ENCODE data around the gene SPPL2C. TPM values are rescaled to one million over a fixed set of nuclear protein-coding genes. Genes with fewer than 3 reads are reported as not detected.

The SPPL2C gene
- total RNA-seq, 1 experiment from 2014 or later = not detected

- TF ChIP-seq JAZF1 (CRISPR knock-in tag; IDR thresholded peaks at IDR 0.05) (no peak), USF1 (CRISPR knock-in tag; IDR thresholded peaks at IDR 0.05) (peak; percentile 70), ZNF138 (CRISPR knock-in tag; conservative IDR thresholded peaks at IDR 0.05) (no peak), ATF2 (CRISPR knock-in tag; IDR thresholded peaks at IDR 0.05; ENCODE audit: borderline replicate concordance, low read depth) (0 out of 2 replicates have a peak, but pooled peaks have one; percentile 58), AR (CRISPR knock-in tag; IDR thresholded peaks at IDR 0.05) (no peak), ESRRA (CRISPR knock-in tag; IDR thresholded peaks at IDR 0.05; ENCODE audit: borderline replicate concordance) (0 out of 2 replicates have a peak, but pooled peaks have one; percentile 45), USF2 (CRISPR knock-in tag; IDR thresholded peaks at IDR 0.05) (no peak), IRF2 (CRISPR knock-in tag; IDR thresholded peaks at IDR 0.05; ENCODE audit: borderline replicate concordance, low read depth) (no peak), E2F5 (CRISPR knock-in tag; IDR thresholded peaks at IDR 0.05) (peak; percentile 91; the same call in 1 of the 2 replicates), ATF6 (CRISPR knock-in tag; IDR thresholded peaks at IDR 0.05) (no peak)
Measured at GRCh38 chr17:45894022-45894784, 49.5 kb downstream of the SPPL2C start, which contains the start of gene MAPT (continued).

GRCh38 chr17:45895304-45895968 is 50.8 kb downstream of the SPPL2C start:
- ATAC-seq = peak; percentile 5; the same call in 1 of the 2 replicates
- Mint-ChIP-seq H3K4me1 (peaks cover 18% of the 10 kb centered on the region), H3K4me3 (peak overlapping the region; percentile 73), H3K36me3 (no peaks in the 10 kb centered on the region), H3K9me3 (no peaks in the 10 kb centered on the region), H3K27ac (no peak overlapping the region), H3K27me3 (ENCODE audit: low read depth) (peaks cover 95% of the 10 kb centered on the region)
- peak; percentile 38 for DNase-seq (ENCODE audit: low spot score)
- POLR2A ChIA-PET = no interaction called here
- CTCF ChIA-PET = interaction anchor here (0.8 to 3.8 kb wide), 4 partner anchors 54 to 261 kb away, joined by 3 to 17 read pairs (median 6); no protein-coding TSS in a partner anchor
- TF ChIP-seq ZNF416 (CRISPR knock-in tag; IDR thresholded peaks at IDR 0.05) (no peak), ATF3 (CRISPR knock-in tag; conservative IDR thresholded peaks at IDR 0.05) (no peak), HMGXB4 (CRISPR knock-in tag; IDR thresholded peaks at IDR 0.05) (peak; percentile 45; the same call in 1 of the 2 replicates), MAX (CRISPR knock-in tag; IDR thresholded peaks at IDR 0.05) (peak; percentile 28; the same call in 1 of the 2 replicates), NFE2L1 (CRISPR knock-in tag; IDR thresholded peaks at IDR 0.05) (no peak), NR2C2 (CRISPR knock-in tag; IDR thresholded peaks at IDR 0.05) (no peak), ZNF232 (CRISPR knock-in tag; IDR thresholded peaks at IDR 0.05) (no peak), ZNF281 (CRISPR knock-in tag; IDR thresholded peaks at IDR 0.05) (no peak)
